ENCODE data around the gene NAALADL2. TPM values are rescaled to one million over a fixed set of nuclear protein-coding genes. Genes with fewer than 3 reads are reported as not detected.
"Not testable (repeated sequence)": the region's sequence is repeated elsewhere in the genome, so short reads cannot be mapped to it uniquely, and the experiment has no call there.

Gene NAALADL2
- total RNA-seq, 1 donor from 2014 or later, result 4.2 TPM

DNA sequence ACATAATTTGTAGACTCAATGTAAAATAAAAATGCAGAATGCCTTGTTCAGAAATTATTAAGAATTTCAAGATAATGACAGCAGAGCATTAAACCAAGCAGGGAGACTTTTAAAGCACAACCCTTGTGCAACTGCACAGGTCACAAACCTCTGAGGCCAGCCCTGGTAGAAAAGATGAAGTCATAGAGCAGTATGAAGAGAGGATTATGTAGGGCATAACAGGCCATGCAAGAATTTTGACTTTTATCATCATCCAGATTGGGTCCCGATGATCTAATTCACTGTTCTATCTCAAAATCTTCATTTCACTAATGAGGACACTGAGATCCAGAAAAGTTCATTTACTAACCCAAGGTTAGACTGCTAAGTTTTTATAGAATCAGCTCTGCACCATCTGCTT is 388.5 kb downstream of the NAALADL2 start:
- ATAC-seq, result no peak
- no peak for DNase-seq (ENCODE audit: low spot score)

DNA sequence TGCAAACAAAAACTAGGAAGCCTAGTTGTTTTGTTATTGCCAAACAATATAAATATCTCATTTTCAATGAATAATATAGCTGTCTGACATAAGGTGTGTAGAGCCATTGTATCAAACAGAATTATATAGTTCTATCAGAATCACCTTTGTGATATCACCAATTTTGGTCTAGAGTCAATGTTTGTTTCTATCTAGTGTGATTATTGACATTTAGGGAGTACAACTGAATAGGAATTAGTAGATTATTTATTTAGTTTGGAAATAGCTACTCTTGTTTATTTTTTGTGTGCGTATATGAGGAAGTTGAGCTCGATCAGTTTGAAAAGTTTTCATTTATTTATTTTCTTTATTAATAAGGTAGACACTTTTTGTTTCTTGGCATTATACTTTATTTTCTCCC is 389.7 kb downstream of the NAALADL2 start:
- no peak for ATAC-seq
- no peak for DNase-seq (ENCODE audit: low spot score)

DNA sequence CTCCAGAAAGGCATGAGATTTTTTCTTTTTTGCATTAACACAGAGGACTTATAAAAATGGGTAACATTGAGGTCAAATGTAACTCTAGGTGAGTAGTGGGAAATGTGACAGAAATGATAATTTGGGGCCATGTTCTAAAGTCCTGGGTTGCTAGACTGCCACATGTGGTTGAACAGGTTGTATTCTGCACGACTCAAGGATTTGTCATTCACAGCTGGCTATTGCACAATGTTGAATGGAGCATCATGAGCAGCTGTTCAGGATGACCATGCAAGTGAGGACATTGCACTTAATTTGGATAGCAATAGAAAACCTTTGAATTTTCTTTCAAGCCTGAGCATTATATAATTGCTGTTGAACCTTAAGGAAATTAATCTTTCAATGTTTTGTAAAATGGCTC is 396.6 kb downstream of the NAALADL2 start:
- no peak for DNase-seq (ENCODE audit: low spot score)
- ATAC-seq, result no peak

DNA sequence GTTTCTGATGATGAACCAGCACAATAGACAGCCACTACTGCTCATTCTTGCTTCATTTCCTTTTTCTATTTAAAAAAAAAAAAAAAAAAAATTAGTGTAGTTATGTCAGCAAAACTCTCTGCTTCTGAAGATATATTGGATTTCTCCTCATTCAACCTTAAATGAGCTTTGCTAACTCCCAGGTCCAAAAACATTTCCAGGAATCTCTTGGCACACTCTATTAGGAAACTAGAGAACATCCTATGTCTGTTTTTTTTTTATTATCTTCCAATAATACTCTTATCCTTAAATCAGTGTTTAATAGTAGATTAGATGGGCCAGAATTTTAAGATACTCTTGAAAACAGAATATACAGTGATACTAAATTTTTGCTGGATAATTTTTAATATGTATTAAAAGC is 398.0 kb downstream of the NAALADL2 start:
- no peak for DNase-seq (ENCODE audit: low spot score)
- no peak for ATAC-seq

DNA sequence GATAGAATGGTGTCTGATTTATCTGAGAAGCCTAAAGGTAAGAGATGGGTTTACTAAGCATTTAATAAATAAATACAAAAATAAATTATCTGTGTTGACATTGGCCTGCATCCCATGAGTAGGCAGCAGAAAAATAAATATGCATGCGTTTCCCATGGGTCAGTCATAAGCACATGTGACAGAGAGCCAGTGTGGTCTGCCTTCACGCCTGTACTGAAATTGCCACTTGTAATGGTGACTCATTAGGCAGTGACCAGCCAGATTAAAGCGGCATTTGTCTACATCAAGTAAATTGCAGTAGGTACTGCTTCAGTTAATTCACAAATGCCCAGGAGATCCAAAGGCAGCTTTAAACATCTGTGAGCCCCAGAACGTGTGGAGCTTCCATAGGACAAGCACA is 399.6 kb downstream of the NAALADL2 start:
- DNase-seq (ENCODE audit: low spot score) (no peak), ATAC-seq (no peak)

DNA sequence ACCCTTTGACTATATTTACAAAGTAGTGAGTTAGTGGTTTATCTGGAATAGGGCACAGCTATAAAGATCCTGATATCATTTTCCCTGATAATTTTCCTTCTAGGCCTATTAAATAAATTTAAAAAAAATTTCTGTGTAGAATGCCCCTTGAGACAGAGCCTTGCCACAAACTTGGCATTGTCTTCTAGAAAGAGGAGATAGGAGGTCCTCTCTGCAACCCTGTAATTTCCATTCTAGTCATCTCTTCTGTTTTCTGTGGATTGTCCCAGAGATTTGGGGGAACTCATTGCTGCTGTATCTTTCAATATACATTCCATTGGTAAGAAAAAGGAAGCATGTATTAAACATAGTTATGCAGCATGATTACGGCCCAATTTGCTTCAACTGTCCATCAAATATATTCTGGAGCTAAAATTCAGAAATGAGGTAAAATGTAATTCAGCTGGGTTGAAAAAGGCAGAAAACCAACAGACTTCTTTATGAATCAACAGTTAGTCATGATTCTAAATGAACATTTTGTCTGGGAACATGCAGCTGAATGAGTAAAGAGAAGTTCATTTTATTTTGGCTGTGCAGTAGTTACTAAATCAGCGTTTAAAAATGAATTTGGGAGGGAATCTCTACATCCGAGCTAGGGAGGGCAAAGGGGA is 401.1 kb downstream of the NAALADL2 start:
- ATAC-seq, result no peak
- no peak for DNase-seq (ENCODE audit: low spot score)

DNA sequence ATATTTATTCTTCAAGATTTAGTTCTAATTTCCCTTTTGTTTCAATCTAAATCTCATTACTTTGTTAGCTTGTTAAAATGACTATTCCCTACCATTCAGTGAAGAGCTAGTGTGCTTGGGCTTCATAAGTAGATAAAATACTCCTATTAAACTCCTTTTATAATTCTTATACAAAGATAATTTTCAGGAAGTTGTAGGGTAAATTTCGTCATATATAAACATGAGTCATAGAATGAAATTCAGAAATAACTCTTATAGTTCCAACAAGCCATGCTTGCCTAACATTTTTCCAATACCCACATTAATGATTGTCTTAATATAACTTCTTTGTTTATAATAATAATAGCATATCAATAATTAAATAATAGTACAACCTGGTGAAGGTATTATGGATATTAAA is 407.3 kb downstream of the NAALADL2 start:
- ATAC-seq (no peak), DNase-seq (ENCODE audit: low spot score) (no peak)

DNA sequence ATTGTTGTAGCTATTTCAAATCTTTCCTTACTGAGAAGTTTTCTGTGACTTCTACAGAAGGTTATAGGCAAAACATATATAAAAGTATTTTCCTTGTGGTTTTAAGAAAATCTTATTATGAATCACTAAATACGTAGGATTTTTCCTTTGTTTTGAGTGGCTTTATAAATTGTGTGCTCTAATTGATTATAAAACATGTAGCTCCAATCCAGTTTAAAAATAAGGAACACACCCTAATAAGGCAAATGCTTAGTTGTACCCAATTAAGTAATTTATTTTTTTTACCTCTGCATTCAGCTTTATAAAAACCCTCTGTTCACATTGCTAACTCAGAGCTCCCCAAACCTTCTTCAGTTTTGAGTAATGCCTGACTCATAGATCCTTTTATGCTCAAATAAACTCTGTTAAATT is 408.0 kb downstream of the NAALADL2 start:
- no peak for ATAC-seq

DNA sequence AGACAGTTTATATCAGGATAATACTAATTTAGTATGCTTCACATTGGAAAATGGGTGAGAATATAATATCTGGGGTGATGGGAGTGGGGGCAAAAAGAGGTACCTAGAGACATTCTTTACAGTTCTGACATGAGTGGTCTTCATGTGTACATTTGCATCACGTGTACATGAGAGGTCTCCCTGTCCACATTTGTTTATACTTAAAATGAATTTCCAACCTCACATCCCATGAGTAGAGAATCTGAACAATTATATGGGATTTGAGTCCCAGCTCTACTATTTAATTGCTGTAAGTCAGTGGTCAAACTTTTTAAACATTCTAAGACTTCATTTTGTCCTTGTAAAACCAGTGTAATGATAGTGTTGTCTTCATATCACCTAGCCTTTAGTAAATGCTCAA is 408.4 kb downstream of the NAALADL2 start:
- DNase-seq (ENCODE audit: low spot score) (no peak), ATAC-seq (no peak)

More for the DNA sequence above, 408.0 kb downstream of the NAALADL2 start:
- no peak for DNase-seq (ENCODE audit: low spot score)

DNA sequence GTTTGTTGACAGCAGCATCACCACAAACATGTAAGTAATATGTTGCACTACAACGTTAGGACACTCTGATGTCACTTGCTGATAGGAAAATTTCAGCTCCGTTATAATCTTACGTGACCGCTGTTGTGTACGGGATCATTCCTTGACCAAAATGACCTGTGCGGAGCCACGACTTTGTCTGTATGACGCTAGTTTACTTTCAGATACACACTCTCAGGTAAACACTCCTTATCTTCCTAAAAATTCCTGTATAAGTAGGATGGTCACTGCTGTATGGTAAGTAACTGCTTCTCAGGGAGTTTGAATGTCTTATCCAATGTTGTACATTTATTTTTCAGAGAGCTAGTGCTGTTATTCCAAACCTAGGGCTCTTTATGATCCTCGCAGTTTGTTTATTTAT is 410.3 kb downstream of the NAALADL2 start:
- no peak for DNase-seq (ENCODE audit: low spot score)

DNA sequence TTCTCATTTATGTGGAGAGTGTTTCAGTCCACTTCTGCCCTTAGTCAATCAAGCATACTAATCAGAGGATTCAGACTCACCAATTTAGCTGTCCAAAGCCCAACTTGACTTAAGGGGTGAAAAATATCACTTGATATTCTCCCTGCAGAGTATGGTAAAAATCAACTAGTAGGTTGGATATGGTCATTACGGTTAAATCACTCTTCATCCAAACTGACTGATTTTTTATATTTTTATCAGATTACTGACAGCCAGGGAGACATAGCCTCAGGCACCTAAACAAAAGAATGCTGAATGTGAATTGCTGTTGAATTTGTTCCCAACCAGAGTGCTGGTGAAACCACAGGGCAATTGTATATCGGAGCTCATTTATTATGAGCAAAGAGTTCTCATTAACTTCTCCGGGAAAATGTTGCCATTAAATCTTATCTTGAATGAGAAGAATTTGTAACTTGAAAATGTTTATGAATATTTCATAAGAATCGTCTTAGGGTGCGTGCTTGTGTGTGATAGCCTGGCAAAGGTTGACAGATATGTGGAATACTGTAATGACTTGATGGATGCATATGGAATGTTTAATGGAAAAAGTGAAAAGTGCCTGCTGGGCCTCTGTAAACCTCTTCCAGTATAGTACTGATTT is 411.2 kb downstream of the NAALADL2 start:
- ATAC-seq, result no peak
- no peak for DNase-seq (ENCODE audit: low spot score)

More for the DNA sequence above, 410.3 kb downstream of the NAALADL2 start:
- no peak for ATAC-seq

DNA sequence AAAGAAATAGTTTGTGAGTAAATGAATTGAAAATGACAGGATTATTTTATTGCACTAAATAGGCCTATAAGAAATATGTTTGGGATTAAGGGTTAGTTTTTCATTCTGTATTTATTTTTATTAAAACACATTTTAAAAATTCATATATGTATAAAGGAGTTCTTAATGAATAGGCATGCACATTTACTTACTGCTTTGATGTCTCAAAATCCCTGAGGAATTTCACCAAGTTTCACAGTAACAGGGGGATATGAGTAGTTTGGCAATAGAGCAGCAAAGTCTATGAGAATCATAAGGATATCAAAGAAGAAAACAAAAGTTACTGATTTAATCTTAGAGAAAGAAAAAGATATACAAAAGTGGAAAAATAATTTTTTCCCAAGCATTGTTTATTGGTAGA is 411.7 kb downstream of the NAALADL2 start:
- DNase-seq (ENCODE audit: low spot score) (no peak), ATAC-seq (no peak)

DNA sequence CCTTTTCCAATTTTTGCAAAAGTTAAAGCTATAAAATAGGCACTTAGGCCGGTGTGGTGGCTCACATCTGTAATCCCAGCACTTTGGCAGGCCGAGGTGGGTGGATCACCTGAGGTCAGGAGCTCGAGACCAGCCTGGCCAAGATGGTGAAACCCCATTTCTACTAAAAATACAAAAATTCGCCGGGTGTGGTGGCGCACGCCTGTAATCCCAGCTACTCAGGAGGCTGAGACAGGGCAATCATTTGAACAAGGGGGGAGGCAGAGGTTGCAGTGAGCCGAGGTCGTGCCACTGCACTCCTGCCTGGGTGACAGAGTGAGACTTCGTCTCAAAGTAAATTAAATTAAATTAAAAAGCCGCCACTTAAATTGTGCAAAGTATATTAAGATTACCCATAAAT is 412.3 kb downstream of the NAALADL2 start:
- ATAC-seq; DNase-seq (ENCODE audit: low spot score): not testable (repeated sequence)

DNA sequence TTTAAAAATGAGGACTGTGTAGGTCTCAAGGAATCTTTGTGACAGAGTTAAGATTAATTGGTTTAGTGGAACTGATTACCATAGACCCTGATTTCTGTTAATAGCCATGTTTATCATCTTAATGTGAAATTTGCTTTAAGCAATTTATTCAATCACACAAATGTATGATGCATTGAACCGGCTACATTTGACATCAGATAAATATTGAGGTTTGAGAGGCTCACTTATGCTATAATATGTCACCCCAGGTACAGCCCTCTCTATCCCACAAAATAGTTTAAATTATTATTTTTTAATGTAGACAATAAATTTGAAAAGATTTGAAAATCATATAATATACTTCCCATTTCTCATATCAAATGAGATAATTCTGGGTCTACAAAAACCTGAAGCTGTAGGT is 413.3 kb downstream of the NAALADL2 start:
- no peak for ATAC-seq
- DNase-seq (ENCODE audit: low spot score), result no peak

DNA sequence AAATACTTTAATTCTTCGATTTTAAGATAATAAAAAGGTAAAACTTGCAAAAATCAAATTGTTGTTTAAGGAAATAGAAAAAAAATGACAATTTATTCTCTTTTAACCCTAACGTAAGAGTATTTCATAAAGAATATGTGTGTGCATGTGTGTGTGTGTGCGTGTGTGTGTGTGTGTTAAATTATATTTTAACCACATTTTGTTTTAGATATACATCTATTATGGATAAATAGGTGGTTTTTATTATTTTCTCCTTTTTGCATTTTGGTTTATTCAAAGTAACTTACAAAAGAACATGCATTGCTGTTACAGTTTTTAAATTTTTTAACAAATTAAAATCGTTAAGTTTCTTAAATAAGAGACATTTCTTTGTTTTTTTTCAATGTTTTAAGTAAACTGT is 414.4 kb downstream of the NAALADL2 start:
- DNase-seq (ENCODE audit: low spot score), result no peak
- ATAC-seq, result no peak

DNA sequence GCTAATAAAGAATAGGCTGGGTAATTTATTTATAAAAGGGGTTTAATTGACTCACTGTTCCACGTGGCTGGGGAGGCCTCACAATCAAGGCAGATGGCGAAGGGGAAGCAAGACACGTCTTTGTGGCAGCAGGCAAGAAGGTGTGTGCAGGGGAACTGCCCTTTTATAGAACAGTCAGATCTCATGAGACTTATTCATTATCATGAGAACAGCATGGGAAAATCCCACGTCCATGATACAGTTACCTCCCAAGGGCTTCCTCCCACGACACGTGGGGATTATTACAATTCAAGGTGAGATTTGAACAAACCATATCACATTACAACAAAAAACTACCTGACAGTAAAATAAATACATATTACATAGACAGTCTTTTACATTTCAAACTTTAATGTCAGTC is 414.9 kb downstream of the NAALADL2 start:
- DNase-seq (ENCODE audit: low spot score) (no peak), ATAC-seq (no peak)

DNA sequence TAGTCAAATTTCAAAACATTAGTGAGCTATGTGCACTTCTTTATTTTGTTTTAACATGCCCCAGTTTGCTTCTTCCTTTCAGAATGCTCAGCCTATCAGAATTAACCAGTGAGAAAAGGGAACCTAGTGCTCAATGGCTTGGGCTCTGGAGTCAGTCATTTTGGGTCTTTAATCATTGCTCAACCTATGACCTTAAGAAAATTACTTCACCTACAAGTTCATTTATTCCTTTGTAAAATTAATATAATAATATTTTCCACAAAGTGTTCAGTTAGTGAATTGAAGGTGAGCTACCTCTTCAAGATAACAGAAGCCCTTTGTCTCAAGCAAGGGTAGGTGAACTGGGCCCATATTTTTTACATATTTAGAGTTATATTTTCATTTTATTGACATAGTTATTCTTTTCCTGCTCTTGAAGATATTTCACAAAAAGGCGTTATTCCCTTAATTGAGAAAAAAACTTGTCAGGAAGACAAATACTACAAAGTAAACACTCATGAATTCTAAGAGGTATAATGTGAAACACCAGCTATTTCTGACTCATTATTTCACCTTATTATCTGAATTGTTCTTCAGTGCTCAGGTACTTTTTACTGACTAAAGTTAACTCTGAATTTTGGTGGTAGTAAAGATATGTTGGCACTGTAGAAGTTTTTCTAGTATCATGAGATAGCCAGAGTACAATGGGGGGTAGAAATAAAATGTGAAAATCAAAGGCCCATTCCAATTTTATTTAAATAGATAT is 415.5 kb downstream of the NAALADL2 start:
- DNase-seq (ENCODE audit: low spot score) (no peak), ATAC-seq (no peak)

DNA sequence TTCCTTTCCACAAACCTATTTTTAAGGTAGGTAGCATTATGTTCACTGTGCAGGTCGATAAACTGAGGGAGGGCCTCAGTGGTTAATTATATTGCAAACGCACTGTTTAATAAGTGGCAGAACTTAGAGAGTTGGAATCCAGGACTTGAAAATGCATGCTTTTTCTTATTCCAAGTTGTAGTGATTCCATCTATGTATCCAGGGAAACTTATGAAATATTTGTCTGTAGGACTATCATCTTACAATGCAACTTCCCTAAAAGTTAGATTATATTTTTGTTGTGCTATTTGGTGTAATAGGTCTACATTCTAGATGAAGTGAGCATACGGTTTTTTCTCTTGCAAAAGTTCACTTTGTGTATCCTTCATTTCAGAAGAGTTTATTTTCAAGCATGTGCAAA is 419.5 kb downstream of the NAALADL2 start:
- ATAC-seq, result no peak
- no peak for DNase-seq (ENCODE audit: low spot score)

DNA sequence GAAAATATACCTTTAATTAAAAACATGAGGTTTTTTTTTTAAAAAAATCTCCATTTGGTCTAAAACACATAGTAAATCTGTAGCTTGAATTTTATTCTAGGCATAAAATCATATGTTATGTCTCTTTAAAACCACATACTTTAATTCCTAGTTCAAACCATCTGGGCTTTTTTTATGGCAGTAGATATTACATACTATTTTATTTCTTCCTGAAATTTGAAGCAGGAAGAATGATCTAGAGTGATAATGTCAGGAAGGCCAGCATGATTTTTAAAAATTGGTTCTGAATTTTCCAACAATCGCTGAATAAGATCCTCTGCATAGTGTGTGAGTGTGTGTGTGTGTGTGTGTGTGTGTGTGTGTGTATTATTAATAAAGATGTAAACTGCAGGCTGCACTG is 420.3 kb downstream of the NAALADL2 start:
- ATAC-seq, result no peak
- DNase-seq (ENCODE audit: low spot score), result no peak

DNA sequence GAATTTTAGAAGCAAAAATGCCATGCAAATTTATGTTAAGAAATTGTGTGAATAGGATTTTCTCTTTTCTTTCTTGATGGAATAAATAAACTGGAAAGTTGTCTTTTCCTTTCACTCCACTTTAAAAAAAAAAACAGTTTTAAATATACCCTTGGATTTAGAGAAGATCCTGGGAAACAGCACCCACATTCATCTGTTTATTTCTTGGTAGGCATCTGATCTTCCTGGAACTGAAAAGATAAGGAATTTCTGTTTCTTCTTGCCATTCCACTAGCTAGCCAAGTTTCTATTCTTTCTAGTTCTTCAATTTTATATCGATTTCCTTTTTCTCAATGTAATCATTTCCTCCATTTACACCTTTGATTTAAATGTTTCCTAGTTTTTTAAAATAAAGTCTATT is 420.8 kb downstream of the NAALADL2 start:
- ATAC-seq (no peak), DNase-seq (ENCODE audit: low spot score) (no peak)

DNA sequence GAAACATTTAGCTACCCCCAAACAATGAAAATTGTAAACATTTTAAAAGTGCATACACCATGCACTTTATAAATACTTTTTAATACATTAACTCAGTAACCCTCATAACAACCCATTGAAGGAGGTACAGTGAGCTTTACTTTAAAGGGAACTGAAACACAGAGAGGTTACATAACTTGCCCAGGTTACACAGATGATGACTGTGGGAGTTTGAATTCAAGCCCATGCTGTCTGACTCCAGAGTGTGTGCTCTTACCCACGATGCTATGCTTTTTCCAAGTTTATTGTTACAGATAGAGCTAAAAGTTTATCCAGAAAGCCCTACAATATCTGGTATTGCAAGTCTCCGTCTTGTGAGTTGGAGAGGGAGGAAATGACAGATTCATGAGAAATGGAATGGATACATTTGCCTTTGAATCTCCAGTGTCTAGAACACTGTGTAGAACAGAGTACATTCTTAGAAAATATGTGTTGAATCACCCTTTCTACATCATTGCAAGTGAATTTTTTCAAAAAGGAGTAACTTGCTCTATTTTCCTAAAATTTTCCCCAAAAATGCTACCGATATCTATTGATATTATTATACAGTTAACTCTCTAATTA is 428.3 kb downstream of the NAALADL2 start:
- ATAC-seq (no peak), DNase-seq (ENCODE audit: low spot score) (no peak)

DNA sequence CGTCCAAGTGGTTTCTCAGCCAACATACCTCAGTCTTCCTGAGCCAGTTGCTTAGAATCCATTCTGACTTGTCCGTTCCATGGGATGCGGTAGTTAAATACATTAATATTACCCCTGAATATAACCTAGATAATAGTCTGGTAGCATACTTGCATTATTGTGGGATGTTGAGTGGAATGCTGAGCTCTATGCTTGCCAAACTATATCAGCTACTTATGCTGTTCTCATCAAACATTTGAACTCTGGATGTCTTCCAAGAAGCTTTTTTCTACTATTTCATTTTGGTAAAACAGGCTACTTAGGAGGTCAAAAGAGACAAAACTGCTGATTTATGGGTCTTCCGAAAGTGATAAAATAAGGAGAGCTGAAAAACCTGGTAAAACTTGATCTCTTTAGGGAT is 429.5 kb downstream of the NAALADL2 start:
- no peak for DNase-seq (ENCODE audit: low spot score)
- no peak for ATAC-seq

Measured in left lobe of liver (tissue), 2 donors.